Measurements from ENCODE around the gene CTTN.

DNA sequence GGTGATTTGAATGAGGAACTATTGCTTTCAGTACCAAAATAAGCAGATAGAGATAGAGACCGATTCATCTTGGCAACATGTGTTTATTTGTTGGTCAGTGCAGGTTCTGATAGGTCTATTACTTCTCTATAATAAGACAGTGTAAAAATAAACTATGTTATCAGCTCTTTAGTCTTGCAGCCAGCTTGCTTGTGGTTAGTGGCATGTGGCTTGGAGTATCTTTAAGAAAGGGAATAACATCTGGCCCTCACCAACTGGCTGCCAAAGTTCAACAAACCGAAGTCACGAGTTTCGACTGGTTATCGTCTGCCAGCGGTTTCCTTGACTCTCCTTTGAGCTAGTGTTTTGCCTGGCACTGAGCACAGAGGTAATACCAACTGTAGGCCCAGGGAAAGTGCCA is 71.8 kb downstream of the CTTN start:
- TF ChIP-seq, protein P1, sequence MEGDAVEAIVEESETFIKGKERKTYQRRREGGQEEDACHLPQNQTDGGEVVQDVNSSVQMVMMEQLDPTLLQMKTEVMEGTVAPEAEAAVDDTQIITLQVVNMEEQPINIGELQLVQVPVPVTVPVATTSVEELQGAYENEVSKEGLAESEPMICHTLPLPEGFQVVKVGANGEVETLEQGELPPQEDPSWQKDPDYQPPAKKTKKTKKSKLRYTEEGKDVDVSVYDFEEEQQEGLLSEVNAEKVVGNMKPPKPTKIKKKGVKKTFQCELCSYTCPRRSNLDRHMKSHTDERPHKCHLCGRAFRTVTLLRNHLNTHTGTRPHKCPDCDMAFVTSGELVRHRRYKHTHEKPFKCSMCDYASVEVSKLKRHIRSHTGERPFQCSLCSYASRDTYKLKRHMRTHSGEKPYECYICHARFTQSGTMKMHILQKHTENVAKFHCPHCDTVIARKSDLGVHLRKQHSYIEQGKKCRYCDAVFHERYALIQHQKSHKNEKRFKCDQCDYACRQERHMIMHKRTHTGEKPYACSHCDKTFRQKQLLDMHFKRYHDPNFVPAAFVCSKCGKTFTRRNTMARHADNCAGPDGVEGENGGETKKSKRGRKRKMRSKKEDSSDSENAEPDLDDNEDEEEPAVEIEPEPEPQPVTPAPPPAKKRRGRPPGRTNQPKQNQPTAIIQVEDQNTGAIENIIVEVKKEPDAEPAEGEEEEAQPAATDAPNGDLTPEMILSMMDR (IDR thresholded peaks at IDR 0.05) = no peak
- TF ChIP-seq POLR2AphosphoS5 (IDR thresholded peaks at IDR 0.05; ENCODE audit: insufficient read depth in 1 of 2, low read depth in 1 of 2) (no peak), POLR2A (IDR thresholded peaks at IDR 0.05) (no peak)
